Transverse colon (tissue), 4 donors: ENCODE data around the gene LSAMP.

Source experiments
- EP300 ChIP-seq: sonication (generic); formaldehyde crosslinking; IDR thresholded peaks from one replicate; pipeline ENCODE4 v1.6.1; 2017; ENCODE audit warnings: antibody characterized with exemption, low read depth
- POLR2A ChIP-seq: fragments of 450-650 bp; IDR thresholded peaks from one replicate; pipeline ENCODE4 v1.6.1; 2016; ENCODE audit warnings: antibody characterized with exemption, mild to moderate bottlenecking, moderate library complexity
- POLR2AphosphoS5 ChIP-seq, 3 donors: sonication (generic); formaldehyde crosslinking; IDR thresholded peaks; one replicate each; pipeline ENCODE4 v1.6.1; 2016; ENCODE audit warnings: antibody characterized with exemption in 3 of 3
- TF ChIP-seq, protein P1 (sequence below), 5 experiments: fragments of 200-600 bp in 3 of 5; fragments of 450-650 bp in 2 of 5; sonication (generic) in 3 of 5; IDR thresholded peaks; 1 replicate in 2 of 5; 2 replicates in 3 of 5; pipeline ENCODE4 v1.5.1; 2016 to 2017; ENCODE audit warnings: antibody characterized with exemption in 5 of 5, inconsistent platforms in 3 of 5, mild to moderate bottlenecking in 2 of 5, moderate library complexity in 1 of 5

DNA sequence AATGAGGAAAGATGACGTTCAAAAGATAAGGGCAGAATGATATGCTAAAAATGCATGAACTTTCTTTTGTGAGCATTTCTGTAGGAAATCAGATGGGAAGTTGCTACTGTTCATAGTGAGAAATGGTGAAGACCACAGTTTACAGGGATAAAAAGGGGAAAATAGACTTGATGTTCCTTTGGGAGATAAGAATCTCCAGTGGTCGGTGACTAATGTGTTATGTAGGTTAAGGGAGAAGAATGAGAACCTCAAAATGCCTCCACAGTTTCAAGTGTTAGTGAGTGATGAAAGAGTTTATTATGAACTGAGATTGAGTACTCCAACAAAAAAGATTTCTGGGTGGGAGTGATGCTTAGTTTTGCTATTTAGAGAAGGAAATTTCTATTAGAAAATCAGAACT lies 247.2 kb downstream of the LSAMP start:
- TF ChIP-seq, protein P1, sequence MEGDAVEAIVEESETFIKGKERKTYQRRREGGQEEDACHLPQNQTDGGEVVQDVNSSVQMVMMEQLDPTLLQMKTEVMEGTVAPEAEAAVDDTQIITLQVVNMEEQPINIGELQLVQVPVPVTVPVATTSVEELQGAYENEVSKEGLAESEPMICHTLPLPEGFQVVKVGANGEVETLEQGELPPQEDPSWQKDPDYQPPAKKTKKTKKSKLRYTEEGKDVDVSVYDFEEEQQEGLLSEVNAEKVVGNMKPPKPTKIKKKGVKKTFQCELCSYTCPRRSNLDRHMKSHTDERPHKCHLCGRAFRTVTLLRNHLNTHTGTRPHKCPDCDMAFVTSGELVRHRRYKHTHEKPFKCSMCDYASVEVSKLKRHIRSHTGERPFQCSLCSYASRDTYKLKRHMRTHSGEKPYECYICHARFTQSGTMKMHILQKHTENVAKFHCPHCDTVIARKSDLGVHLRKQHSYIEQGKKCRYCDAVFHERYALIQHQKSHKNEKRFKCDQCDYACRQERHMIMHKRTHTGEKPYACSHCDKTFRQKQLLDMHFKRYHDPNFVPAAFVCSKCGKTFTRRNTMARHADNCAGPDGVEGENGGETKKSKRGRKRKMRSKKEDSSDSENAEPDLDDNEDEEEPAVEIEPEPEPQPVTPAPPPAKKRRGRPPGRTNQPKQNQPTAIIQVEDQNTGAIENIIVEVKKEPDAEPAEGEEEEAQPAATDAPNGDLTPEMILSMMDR (IDR thresholded peaks at IDR 0.05) = no peak
- no peak for TF ChIP-seq POLR2AphosphoS5 (IDR thresholded peaks at IDR 0.05)
- TF ChIP-seq POLR2A = no peak
- no peak for TF ChIP-seq EP300
